ENCODE measurements around the gene LHX3.

- no peak for TF ChIP-seq CTCF (IDR thresholded peaks at IDR 0.05)
- no peak for TF ChIP-seq POLR2A (IDR thresholded peaks at IDR 0.05)
Observed at GRCh38 chr9:136253246-136254130, 48.6 kb upstream of the LHX3 start.

Data from uterus (tissue), 2 donors.